B cell (primary cell): ENCODE results near the gene ZNF609.

Source experiments
- CTCF ChIP-seq: fragments of 200-600 bp; IDR thresholded peaks from one replicate; pipeline ENCODE4 v1.8.0; 2022; ENCODE audit warnings: antibody characterized with exemption, mild to moderate bottlenecking
- EZH2 ChIP-seq: IDR thresholded peaks from 2 replicates; pipeline ENCODE4 v1.6.1; 2012; ENCODE audit warnings: borderline replicate concordance, low read depth, mild to moderate bottlenecking, moderate library complexity, low read length; ENCODE audit not compliant: insufficient read depth, poor library complexity, severe bottlenecking

DNA sequence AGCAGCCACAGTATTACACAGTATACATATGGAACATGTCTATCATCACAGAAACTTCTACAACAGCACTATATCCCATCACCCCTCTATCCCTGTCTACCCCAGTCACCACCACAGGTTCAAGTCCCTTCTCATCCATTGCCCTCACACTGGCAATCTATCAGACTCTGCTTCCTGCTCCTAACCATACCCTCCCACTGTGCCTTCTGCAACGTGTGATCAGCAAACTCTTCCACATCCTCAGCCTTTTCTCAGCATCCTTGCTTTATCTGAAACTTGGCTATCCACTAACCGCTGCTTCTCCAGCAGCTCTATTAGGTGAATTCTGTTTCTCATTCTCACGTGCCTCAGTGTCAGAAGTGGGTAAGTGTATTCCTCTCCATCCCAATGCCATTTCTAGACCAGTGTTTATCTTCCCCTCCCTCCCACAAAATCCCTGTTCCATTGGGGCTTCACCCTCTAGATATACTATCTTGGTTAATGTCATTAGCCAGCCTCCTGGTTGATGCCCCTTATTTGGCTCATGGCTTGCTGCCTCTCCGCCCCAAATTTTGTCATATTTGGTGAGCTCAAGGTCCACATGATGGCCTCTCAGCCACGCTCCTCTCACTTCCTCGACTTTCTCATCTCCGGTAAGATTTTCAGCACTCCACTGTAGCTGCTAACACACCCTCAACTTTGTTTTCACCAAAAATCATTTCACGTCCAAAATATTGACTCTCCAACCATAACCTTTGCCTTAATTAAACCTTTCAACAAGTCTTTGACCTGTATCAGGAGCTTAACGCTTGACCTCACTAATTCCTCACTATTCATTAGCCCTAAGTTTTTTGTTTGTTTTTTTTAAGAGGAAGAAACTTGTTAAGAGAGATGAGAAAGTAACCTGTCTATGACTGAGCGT is 245.9 kb downstream of the ZNF609 start:
- no peak for TF ChIP-seq CTCF
- TF ChIP-seq EZH2: no peak
